ENCODE measurements around the gene PCSK4.

GRCh38 chr19:1502433-1503088 lies 12.4 kb upstream of the PCSK4 start:
- TF ChIP-seq MAX (IDR thresholded peaks at IDR 0.05) (no peak), CTCF (IDR thresholded peaks at IDR 0.05) (no peak), HOXA7 (CRISPR knock-in tag; IDR thresholded peaks at IDR 0.05) (no peak), EP300 (IDR thresholded peaks at IDR 0.05) (no peak), E2F6 (IDR thresholded peaks at IDR 0.05; ENCODE audit: borderline replicate concordance, low read depth) (no peak), POLR2AphosphoS2 (conservative IDR thresholded peaks at IDR 0.05; ENCODE audit: low read length) (no peak), REST (IDR thresholded peaks at IDR 0.05) (no peak), BHLHE40 (IDR thresholded peaks at IDR 0.05; ENCODE audit: low read depth, low read length) (no peak), CEBPB (IDR thresholded peaks at IDR 0.05) (no peak), HDAC2 (IDR thresholded peaks at IDR 0.05) (no peak)

Measured in A549 (cell line).